HG03045 (cell line): Measurements from ENCODE around the gene SLC25A30.
"Not testable (repeated sequence)": the region's sequence is repeated elsewhere in the genome, so short reads cannot be mapped to it uniquely, and the experiment has no call there.

ENCODE experiments used
- ATAC-seq: cut with Tn5 transposase; IDR thresholded peaks from one replicate; pipeline ENCODE4 v1.9.1; 2021; ENCODE audit warnings: mild to moderate bottlenecking, moderate library complexity; ENCODE audit not compliant: unreplicated experiment

The SLC25A30 gene

DNA sequence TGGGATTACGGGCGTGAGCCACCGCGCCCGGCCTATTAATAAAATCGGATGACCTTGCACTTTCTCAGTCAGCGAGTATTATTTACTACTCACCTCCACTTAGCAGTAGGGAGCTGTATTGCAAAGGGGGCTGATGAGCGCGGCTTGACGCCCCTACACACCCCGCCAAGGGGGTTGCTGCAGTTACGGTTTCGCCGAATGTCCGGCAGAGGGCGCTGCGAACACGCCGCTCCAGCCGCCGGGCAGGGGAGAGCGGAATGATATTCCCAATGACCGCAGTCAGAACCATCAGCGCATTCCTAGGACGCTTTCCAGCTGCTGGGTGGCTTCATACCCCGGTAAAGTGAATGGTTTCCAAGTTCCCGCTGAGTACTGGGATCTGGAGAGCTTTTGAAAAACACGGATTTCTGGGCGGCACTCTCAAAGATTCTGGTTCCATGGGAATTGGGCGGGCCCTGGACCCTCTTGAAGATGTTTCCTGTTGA lies 47.2 kb downstream of the SLC25A30 start:
- no peak for ATAC-seq

DNA sequence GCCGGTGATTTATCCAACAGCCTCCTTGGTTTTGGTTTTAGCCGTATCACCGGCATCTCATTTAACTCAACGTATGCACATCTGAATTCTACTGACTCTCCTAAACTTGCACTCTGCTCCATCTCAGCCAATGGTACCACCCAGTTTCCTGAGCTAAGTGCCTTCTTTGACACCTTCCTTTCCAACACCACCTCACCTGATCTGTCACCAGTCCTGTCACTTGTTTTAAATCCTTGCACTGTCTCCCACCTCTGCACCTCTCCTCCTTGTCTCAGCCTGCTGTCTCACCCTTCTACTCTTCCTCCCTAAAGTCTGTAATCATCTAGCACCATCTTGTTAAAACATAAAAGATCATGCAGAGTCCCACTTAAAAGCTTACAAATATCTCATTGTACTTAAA lies 49.1 kb downstream of the SLC25A30 start:
- no peak for ATAC-seq

DNA sequence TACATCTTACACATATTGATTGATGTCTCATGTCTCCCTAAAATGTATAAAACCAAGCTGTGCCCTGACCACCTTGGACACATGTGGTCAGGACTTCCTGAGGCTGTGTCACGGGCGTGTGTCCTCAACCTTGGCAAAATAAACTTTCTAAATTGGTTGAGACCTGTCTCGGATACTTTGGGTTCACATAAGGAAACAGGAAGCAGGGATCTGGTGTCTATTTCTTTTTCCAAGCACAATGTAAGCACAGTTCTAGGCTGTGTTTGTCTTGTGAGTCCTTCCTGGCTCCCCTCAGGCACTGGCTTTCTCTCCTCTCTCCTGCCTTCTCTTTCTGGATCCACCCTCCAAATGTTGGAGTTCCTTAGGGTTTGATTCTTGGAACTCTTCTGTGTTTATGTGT lies 49.6 kb downstream of the SLC25A30 start:
- no peak for ATAC-seq

DNA sequence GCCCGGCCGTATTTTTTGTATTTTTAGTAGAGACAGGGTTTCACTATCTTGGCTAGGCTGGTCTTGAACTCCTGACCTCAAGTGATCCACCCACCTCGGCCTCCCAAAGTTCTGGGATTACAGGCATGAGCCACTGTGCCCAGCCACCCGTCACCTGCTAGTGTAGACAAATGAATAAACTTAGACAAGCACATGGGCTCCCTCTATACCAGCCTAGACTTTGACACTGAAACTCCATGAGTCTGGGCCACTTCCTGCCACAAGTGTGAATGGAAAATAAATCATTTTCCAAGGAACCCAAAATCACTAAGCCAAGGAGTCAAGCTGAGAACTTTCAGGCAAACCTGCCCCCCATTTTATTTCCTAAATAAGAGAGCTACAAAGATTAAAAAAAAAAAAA lies 50.2 kb downstream of the SLC25A30 start:
- ATAC-seq: no peak

DNA sequence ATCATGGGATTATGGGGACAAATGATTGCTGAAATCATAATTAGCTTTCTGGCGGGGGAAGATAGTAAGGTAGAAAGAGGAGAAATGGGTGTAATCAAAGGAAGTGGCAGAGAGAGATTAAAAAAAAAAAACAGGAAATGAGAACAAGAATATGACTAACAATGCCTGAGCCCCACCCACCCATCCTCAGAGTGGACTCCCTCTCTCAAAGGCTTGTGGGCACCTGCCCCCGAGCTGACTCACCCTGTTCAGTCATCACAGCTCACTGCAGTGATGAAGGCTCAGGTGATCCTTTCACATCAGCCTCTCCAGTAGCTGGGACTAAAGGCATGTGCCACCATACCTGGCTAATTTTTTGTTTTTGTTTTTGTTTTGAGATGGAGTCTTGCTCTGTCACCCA lies 50.8 kb downstream of the SLC25A30 start:
- ATAC-seq: peak; percentile 93

DNA sequence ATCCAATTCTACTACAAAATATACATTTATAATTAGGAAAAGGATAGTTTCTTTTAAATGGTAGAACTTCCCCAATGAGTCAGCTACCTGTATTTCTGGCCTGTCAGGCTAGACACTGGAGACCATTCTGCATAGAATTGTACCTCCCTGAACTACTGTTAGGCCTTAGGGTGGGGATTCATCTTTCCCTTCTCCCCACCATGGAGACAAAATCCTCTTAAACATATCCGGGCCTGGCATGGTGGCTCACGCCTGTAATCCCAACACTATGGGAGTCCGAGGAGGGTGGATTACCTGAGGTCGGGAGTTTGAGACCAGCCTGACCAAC lies 52.7 kb downstream of the SLC25A30 start:
- ATAC-seq: no peak

DNA sequence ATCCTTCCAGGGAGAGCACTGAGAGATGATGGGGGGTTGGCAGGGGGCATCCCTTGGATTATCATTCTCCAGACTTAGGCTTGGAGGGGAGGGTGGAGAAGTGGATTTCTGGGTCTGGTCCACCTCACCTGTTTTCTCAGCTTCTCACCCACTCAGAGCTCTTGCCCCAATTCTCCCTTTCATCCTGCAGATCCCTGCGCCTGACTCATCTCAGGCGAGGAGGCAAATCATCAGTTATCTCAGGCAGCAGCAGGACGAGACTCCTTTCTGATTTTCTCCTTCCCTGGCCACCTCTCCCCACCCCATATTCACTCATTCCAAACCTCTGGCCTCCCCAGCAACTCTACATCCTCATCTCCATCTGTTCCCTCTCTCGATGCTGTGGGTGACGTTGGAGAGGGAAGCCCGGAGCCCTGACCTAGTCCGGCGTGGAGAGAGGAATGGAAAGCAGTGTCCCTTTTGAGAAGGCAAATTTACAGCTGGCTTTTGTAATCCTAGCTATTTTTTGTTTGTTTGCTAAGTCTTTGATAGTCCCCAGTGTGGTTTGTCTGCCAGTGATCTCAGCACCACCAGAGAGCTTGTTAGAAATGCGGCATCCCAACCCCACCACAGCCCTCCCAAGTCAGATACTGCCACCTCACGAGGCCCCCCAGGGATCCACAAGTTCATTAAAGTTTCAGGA lies 53.2 kb downstream of the SLC25A30 start:
- no peak for ATAC-seq

DNA sequence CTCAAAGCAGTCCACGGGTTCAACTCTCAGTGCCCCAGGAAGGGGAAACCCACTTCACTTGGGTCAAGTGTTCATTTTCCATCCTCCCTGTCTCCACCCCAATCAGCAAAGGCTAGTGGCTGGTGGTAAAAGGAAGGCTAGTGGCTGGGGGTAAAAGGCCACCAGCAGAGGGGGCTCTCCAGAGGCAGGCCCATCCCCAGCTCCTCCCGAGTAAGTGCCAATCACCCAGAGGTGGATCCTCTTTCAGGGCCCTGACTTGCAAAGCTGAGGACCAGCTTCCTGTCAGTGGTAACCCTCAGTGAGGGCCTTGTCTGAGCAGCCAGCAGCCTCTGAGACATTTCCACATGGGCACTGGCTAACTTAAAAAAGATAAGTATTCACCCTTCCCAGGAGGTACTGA lies 55.2 kb downstream of the SLC25A30 start:
- no peak for ATAC-seq

DNA sequence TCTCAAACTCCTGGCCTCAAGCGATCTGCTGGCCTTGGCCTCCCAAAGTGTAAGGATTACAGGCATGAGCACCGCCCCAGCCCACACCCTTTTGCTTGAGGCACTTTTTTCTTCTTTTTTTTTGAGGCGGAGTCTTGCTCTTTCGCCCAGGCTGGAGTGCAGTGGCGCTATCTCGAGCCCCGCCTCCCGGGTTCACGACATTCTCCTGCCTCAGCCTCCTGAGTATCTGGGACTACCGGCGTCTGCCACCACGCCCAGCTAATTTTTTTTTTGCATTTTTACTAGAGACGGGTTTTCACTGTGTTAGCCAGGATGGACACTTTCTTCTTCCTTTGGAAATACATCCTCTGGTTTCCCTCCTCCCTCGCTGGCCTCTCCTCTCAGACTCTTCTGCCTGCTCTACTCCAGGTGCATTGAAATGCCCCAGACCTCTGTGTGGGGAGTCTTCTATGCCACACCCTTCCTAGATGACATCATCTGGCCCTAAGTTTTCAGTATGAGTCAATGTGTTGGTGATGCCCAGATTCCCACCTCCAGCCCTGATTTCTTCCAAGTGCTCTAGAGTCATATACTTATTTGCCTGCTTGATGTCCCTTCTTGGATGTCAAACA lies 56.5 kb downstream of the SLC25A30 start:
- no peak for ATAC-seq

DNA sequence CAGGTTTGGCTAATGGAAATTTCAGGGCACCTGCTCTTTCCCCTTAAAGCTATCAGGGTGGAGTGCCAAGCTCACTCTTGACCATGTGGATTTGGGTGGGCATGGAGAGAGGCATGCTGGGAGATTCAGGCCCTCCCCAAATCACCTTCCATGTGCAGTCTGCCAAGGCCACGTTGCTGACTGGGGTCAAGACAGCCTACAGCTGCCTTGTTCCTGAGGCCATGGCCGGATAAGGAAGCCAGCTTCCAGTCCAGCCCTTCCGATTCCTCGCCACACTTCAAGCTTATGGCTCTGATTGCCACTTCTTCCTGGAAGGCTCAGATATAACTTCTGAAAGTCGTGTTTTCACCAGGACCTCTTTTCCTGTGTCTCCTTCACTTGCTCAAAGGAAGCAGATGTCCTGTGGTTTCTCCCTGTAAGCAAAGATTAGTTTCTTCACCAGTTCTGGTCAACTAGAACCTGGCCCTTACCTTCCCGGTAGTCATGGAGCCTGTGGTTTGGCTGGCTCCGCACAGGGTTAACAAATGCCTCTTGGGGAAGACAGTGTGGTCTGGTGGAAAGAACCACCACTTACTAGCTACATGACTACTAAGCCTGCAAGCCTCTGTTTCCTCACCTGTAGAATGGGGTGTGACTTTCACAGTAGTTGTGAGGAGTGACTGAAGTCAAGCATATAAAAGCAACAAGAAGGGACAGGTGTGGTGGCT lies 61.1 kb downstream of the SLC25A30 start:
- no peak for ATAC-seq

DNA sequence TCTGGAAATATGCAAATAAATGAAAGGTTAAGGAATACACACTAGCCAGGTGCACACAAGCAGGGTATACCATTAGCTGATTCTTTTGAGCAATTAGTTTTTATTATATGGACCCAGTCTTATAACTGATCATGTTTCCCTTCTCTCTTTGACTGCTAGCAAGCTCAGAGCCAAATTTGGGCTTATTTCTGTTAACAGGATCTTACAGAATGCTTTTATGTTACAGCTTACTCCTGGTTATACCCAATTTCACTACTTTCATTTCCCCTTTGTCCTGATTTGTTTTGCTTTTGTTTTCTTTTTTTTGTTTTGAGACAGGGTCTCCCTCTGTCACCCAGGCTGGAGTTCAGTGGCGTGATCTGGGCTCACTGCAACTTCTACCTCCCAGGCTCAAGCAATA lies 64.3 kb downstream of the SLC25A30 start:
- no peak for ATAC-seq

DNA sequence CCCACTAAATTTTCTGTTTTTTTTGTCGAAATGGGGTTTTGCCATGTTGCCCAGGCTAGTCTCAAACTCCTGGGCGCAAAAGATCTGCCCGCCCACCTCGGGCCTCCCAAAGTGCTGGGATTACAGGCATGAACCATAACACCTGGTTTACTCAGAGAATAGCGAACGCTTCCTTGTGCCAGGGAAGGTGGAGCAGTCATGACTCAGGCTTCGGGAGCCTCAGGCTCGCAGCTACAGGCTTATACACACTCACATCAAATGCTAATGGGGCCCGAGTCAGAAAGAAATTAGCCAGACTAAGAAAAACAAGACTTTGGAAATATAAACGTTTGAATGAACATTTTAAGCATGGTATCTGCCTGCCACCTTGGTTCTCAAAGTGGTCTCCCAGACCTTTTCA lies 66.1 kb downstream of the SLC25A30 start:
- ATAC-seq: no peak

DNA sequence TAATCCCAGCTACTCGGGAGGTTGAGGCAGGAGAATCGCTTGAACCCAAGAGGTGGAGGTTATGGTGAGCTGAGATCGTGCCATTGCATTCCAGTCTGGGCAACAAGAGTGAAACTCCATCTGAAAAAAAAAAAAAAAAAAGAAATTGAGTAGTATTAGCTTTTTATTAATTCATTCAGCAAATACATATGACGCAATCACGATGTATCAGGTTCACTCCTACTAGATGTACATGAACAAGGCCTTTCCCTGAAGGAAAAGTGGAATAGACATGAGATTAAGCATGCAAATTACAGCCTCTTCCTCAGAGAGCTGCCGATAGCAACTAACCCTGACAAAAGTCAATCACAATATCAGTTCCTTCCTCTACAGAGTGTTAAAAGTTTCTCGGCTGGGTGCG lies 68.0 kb downstream of the SLC25A30 start:
- ATAC-seq: no peak

DNA sequence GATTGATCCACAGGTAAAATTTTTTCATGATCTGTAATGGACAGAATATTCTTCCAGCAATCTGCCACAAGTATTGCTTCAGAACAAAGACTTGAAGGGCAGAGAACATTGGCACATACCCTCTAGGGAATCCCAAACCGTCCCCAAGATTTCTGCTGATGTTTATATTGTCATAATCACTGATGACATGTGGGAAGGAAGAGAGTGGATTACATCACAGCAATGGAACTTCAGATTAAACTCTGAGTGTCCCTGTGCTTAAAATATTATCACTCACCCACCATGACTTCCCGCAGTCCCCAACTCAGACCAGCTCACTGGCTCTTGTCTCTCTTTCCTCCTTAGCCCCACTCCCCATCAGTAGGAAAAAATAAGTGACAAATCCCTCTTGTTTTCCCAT lies 68.7 kb downstream of the SLC25A30 start:
- no peak for ATAC-seq

DNA sequence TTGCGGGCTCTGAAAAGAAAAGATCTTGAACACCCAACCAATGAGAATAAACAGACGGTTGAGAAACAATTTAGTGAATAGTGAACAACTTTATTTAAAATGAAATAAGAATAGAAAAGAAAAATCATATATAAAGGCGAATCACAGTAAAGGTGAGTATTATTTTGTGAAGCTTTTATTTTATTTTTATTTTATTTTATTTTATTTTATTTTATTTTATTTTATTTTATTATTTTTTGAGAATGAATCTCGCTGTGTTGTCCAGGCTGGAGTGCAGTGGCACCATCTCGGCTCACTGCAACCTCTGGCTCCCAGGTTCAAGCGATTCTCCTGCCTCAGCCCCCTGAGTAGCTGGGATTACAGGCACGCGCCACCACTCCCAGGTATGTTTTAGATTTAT lies 74.1 kb downstream of the SLC25A30 start:
- ATAC-seq: not testable (repeated sequence)
